Endodermal cell (in vitro differentiated cells): ENCODE data around the gene TMEM116. TPM values are rescaled to one million over a fixed set of nuclear protein-coding genes. Genes with fewer than 3 reads are reported as not detected.

Experiments
- DNase-seq: peaks from one replicate; pipeline ENCODE4 v3.0.0-alpha.2; 2017
- H3K27ac ChIP-seq: 2 replicates; pipeline ENCODE4 v1.5.1; 2013; ENCODE audit warnings: mild to moderate bottlenecking, low read depth, low read length, moderate library complexity
- H3K27me3 ChIP-seq: 2 replicates; pipeline ENCODE4 v1.6.1; 2013; ENCODE audit warnings: mild to moderate bottlenecking, low read length, moderate library complexity; ENCODE audit not compliant: insufficient read depth, control insufficient read depth, poor library complexity, severe bottlenecking
- H3K36me3 ChIP-seq: 2 replicates; pipeline ENCODE4 v1.7.0; 2013; ENCODE audit warnings: mild to moderate bottlenecking, low read length, moderate library complexity; ENCODE audit not compliant: control insufficient read depth, insufficient read depth
- H3K4me1 ChIP-seq: one replicate; pipeline ENCODE4 v1.7.0; 2013; ENCODE audit warnings: low read length; ENCODE audit not compliant: control insufficient read depth, insufficient read depth
- H3K4me3 ChIP-seq: 2 replicates; pipeline ENCODE4 v1.5.1; 2013; ENCODE audit warnings: mild to moderate bottlenecking, low read length, moderate library complexity
- H3K9ac ChIP-seq: 2 replicates; pipeline ENCODE4 v1.6.1; 2013; ENCODE audit warnings: mild to moderate bottlenecking, low read length, moderate library complexity; ENCODE audit not compliant: poor library complexity, severe bottlenecking; ENCODE audit errors: extremely low read depth
- H3K9me3 ChIP-seq: 2 replicates; pipeline ENCODE4 v1.6.1; 2013; ENCODE audit warnings: mild to moderate bottlenecking, low read length, moderate library complexity; ENCODE audit not compliant: control insufficient read depth
- H3K27ac Mint-ChIP-seq: 2 replicates; pipeline ENCODE4 v1.8.0; 2020; ENCODE audit warnings: mixed read lengths
- H3K27me3 Mint-ChIP-seq: 2 replicates; pipeline ENCODE4 v1.8.0; 2021; ENCODE audit warnings: mild to moderate bottlenecking, mixed read lengths; ENCODE audit not compliant: insufficient read depth
- H3K36me3 Mint-ChIP-seq: 2 replicates; pipeline ENCODE4 v1.8.0; 2020; ENCODE audit warnings: low read depth, mixed read lengths
- H3K4me1 Mint-ChIP-seq: 2 replicates; pipeline ENCODE4 v1.8.0; 2020; ENCODE audit warnings: mixed read lengths
- H3K4me3 Mint-ChIP-seq: 2 replicates; pipeline ENCODE4 v1.8.0; 2020; ENCODE audit warnings: mild to moderate bottlenecking, moderate library complexity, mixed read lengths
- H3K9me3 Mint-ChIP-seq: 2 replicates; pipeline ENCODE4 v1.8.0; 2020; ENCODE audit warnings: mild to moderate bottlenecking, mixed read lengths
- WGBS, 2 experiments: methylation state at CpG; one replicate each; pipeline versions ENCODE4 v1.1.5 to v1.1.7; 2013; ENCODE audit warnings: missing lambda C conversion rate in 2 of 2, mixed read lengths in 1 of 2; ENCODE audit not compliant: insufficient coverage in 1 of 2, insufficient read length in 1 of 2; 5-methylcytosine and 5-hydroxymethylcytosine counted together
- total RNA-seq, 2 donors: library from RNA; stranded (reverse); fragmentation: NEBNext Ultra II Directional in 1 of 2; extraction: Animal tissue kit (Norgen Biotek cat#: 25700) in 1 of 2; gene quantifications; 2 replicates in 1 of 2; 3 replicates in 1 of 2; pipeline ENCODE4 v1.2.1, GENCODE V29; 2021
- TF ChIP-seq, protein P1 (sequence below): fragments of 200-600 bp; sonication (generic); conservative IDR thresholded peaks from 2 replicates; pipeline ENCODE4 v1.5.0; 2021; ENCODE audit warnings: antibody characterized with exemption, mild to moderate bottlenecking

Gene TMEM116
- total RNA-seq, 2 donors from 2014 or later, result 13.1 to 17.0 TPM

DNA sequence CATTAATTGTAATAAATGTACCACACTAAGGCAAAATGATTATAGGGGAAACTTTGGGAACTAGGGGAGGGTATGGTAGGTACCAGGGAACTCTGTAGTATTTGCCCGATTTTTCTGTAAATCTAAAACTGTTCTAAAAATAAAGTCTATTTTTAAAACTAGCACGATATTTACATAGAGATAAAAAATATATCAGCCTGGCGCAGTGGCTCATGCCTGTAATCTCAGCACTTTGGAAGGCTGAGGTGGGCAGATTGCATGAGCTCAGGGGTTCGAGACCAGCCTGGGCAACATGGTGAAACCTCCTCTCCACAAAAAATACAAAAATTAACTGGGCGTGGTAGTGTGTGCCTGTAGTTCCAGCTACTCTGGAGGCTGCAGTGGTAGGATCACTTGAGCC lies 32.4 kb downstream of the TMEM116 start:
- 83 to 96% methylated on average over 1 to 4 of the region's 5 CpGs for WGBS, 2 experiments
- H3K4me1 ChIP-seq, result no peaks in the 10 kb centered on the region
- H3K27ac ChIP-seq, result no peak overlapping the region
- no peaks in the 10 kb centered on the region for H3K27me3 Mint-ChIP-seq
- no peaks in the 10 kb centered on the region for H3K27me3 ChIP-seq
- no peak overlapping the region for H3K27ac Mint-ChIP-seq
- peaks cover 5% of the 10 kb centered on the region for H3K36me3 Mint-ChIP-seq
- no peak overlapping the region for H3K4me3 ChIP-seq
- DNase-seq, result no peak
- H3K4me3 Mint-ChIP-seq, result no peak overlapping the region
- TF ChIP-seq, protein P1, sequence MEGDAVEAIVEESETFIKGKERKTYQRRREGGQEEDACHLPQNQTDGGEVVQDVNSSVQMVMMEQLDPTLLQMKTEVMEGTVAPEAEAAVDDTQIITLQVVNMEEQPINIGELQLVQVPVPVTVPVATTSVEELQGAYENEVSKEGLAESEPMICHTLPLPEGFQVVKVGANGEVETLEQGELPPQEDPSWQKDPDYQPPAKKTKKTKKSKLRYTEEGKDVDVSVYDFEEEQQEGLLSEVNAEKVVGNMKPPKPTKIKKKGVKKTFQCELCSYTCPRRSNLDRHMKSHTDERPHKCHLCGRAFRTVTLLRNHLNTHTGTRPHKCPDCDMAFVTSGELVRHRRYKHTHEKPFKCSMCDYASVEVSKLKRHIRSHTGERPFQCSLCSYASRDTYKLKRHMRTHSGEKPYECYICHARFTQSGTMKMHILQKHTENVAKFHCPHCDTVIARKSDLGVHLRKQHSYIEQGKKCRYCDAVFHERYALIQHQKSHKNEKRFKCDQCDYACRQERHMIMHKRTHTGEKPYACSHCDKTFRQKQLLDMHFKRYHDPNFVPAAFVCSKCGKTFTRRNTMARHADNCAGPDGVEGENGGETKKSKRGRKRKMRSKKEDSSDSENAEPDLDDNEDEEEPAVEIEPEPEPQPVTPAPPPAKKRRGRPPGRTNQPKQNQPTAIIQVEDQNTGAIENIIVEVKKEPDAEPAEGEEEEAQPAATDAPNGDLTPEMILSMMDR, result no peak
- no peaks in the 10 kb centered on the region for H3K9me3 Mint-ChIP-seq
- peaks cover under 1% of the 10 kb centered on the region for H3K4me1 Mint-ChIP-seq
- no peaks in the 10 kb centered on the region for H3K36me3 ChIP-seq
- H3K9ac ChIP-seq, result no peak overlapping the region
- no peaks in the 10 kb centered on the region for H3K9me3 ChIP-seq

DNA sequence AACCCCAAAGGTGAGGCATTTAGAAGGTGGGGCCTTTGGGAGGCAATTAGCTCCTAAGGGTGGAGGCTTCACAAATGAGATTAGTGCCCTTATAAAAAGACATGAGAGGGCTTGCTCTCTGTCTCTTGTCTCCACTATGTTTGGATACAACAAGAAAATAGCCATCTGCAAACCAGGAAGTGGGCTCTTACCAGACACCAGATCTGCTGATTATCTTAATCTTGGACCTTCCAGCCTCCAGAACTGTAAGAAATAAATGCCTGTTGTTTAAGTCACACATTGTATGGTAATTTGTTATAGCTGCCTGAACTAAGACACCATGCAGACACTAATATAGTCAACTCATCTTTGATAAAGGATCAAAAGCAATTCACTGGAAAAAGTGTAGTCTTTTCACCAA lies 34.4 kb downstream of the TMEM116 start:
- H3K4me3 Mint-ChIP-seq, result no peak overlapping the region

DNA sequence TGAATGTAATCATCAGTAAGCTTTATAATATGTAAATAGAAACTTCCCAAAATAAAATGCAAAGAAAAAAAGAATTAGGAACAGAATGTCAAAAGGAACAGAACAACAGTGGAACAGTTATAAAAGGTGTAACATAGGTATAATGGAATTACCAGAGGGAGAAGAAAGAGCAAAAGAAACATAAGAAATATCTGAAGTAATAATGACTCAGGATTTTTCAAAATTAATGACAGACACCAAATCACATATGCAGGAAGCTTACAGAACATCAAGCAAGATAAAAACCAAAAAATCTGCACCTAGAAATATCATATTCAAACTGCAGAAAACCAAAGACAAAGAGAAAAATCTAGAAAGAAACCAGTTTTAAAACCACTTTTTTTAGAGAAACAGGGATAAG lies 36.1 kb downstream of the TMEM116 start:
- peaks cover 5% of the 10 kb centered on the region for H3K4me1 Mint-ChIP-seq
- Histone ChIP-seq H3K27me3 (no peaks in the 10 kb centered on the region), H3K27ac (no peak overlapping the region), H3K4me1 (no peaks in the 10 kb centered on the region), H3K36me3 (no peaks in the 10 kb centered on the region), H3K9ac (no peak overlapping the region), H3K9me3 (peaks cover 19% of the 10 kb centered on the region), H3K4me3 (no peak overlapping the region)
- no peak overlapping the region for H3K4me3 Mint-ChIP-seq
- H3K27ac Mint-ChIP-seq, result no peak overlapping the region
- TF ChIP-seq, protein P1, result no peak
- peaks cover 6% of the 10 kb centered on the region for H3K9me3 Mint-ChIP-seq
- no peaks in the 10 kb centered on the region for H3K27me3 Mint-ChIP-seq
- DNase-seq, result no peak
- H3K36me3 Mint-ChIP-seq, result peaks cover 9% of the 10 kb centered on the region

More for the DNA sequence above, 34.4 kb downstream of the TMEM116 start:
- Histone ChIP-seq H3K9me3 (peaks cover 2% of the 10 kb centered on the region), H3K9ac (no peak overlapping the region), H3K27me3 (no peaks in the 10 kb centered on the region), H3K36me3 (no peaks in the 10 kb centered on the region), H3K4me1 (no peaks in the 10 kb centered on the region), H3K27ac (no peak overlapping the region), H3K4me3 (no peak overlapping the region)
- peaks cover 5% of the 10 kb centered on the region for H3K4me1 Mint-ChIP-seq
- H3K36me3 Mint-ChIP-seq, result peaks cover 5% of the 10 kb centered on the region
- no peak overlapping the region for H3K27ac Mint-ChIP-seq
- no peaks in the 10 kb centered on the region for H3K27me3 Mint-ChIP-seq
- DNase-seq, result no peak
- H3K9me3 Mint-ChIP-seq, result no peaks in the 10 kb centered on the region
- TF ChIP-seq, protein P1, result no peak
